Upper lobe of left lung (tissue), 6 donors: ENCODE measurements around the gene ATP6V0C. TPM values are rescaled to one million over a fixed set of nuclear protein-coding genes. Genes with fewer than 3 reads are reported as not detected.
"Not testable (repeated sequence)": the region's sequence is repeated elsewhere in the genome, so short reads cannot be mapped to it uniquely, and the experiment has no call there.

Experiments
- ATAC-seq, 2 donors: fragments of 200-7000 bp; cut with Tn5 transposase; one replicate each; pipeline ENCODE4 v1.9.1; 2022; ENCODE audit warnings: mild to moderate bottlenecking in 2 of 2, moderate library complexity in 2 of 2; ENCODE audit not compliant: low FRiP score in 2 of 2
- DNase-seq, 2 donors: peaks; one replicate each; pipeline ENCODE4 v3.0.0-alpha.2; 2019 to 2020
- H3K27ac ChIP-seq, 4 donors: fragments of 200-600 bp; sonication (generic); one replicate each; pipeline ENCODE4 v1.5.1; 2016 to 2019
- H3K27me3 ChIP-seq, 4 donors: fragments of 200-600 bp; sonication (generic); one replicate each; pipeline ENCODE4 v1.5.1; 2017 to 2019
- H3K36me3 ChIP-seq, 4 donors: fragments of 200-600 bp; sonication (generic); one replicate each; pipeline ENCODE4 v1.5.1; 2016 to 2019
- H3K4me1 ChIP-seq, 4 donors: fragments of 200-600 bp; sonication (generic); one replicate each; pipeline ENCODE4 v1.5.1; 2018 to 2019
- H3K4me3 ChIP-seq, 4 donors: fragments of 200-600 bp; sonication (generic); one replicate each; pipeline ENCODE4 v1.5.1; 2017 to 2019; ENCODE audit warnings: mild to moderate bottlenecking in 2 of 4, moderate library complexity in 1 of 4
- H3K9me3 ChIP-seq, 4 donors: fragments of 200-600 bp; sonication (generic); one replicate each; pipeline ENCODE4 v1.5.1; 2018 to 2019
- WGBS, 2 donors: methylation state at CpG; one replicate each; pipeline ENCODE4 v1.1.5; 2017 to 2018; 5-methylcytosine and 5-hydroxymethylcytosine counted together
- total RNA-seq, 6 donors: library from RNA; depleted of rRNA in 4 of 6; stranded (reverse); fragments of >200 nt in 4 of 6; gene quantifications; one replicate each; pipeline versions ENCODE4 v1.1.0 to v1.2.1, GENCODE V29; 2016 to 2021
- TF ChIP-seq, protein P1 (sequence below), 6 experiments: fragments of 450-650 bp in 4 of 6; fragments of 200-600 bp in 2 of 6; sonication (generic) in 2 of 6; IDR thresholded peaks; one replicate each; pipeline ENCODE4 v1.5.1; 2016 to 2019; ENCODE audit warnings: antibody characterized with exemption in 6 of 6
- donor health status: DM: no; HTN: no; CAD: no; lungs with moderate emphysema.
- donor health status: DM: no; HTN: yes; CAD: no; lungs with severe emphysema.

Gene ATP6V0C
- total RNA-seq, 6 donors from 2014 or later = 84.9 to 332 (median 164) TPM

DNA sequence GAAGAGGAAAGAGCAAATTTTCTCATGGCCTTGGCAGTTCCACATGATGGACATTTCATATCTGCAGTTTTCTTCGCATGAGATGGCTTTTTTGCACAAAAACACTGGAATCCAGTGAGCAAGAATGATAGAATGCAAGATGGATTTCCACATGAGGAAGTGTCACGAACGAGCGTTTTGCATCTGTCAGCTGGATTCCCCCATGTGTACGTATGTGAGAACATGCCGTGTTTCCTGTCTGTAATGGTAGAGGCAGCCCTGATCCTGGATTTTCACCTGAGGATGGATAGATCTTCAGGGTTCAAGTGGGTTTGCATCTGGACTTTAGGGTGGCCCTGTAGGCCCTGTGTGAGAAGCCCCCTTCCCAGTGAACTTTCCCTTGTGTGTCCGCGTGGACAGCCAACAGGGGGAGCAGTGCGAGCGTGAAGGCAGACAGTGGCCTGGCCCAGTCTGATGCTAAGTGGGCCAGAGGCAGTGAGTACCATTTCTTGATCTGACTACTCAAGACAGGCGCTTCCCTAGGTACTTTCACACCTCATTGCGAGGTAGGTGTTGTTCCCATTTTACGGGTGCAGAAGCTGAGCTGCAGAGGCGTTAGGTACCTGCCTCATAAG is 26.2 kb downstream of the ATP6V0C start:
- not testable (repeated sequence) for H3K9me3 ChIP-seq, ATAC-seq, H3K36me3 ChIP-seq, H3K4me3 ChIP-seq, H3K27me3 ChIP-seq
- 52 to 59% methylated on average over 6 to 12 of the region's 14 CpGs for WGBS, 2 donors
- TF ChIP-seq, protein P1, sequence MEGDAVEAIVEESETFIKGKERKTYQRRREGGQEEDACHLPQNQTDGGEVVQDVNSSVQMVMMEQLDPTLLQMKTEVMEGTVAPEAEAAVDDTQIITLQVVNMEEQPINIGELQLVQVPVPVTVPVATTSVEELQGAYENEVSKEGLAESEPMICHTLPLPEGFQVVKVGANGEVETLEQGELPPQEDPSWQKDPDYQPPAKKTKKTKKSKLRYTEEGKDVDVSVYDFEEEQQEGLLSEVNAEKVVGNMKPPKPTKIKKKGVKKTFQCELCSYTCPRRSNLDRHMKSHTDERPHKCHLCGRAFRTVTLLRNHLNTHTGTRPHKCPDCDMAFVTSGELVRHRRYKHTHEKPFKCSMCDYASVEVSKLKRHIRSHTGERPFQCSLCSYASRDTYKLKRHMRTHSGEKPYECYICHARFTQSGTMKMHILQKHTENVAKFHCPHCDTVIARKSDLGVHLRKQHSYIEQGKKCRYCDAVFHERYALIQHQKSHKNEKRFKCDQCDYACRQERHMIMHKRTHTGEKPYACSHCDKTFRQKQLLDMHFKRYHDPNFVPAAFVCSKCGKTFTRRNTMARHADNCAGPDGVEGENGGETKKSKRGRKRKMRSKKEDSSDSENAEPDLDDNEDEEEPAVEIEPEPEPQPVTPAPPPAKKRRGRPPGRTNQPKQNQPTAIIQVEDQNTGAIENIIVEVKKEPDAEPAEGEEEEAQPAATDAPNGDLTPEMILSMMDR (IDR thresholded peaks at IDR 0.05) = peak in 3 of 6 experiments; percentile 15 to 24 (median 16)
- Histone ChIP-seq H3K4me1 (peaks cover 36 to 46% (median 38%) of the 10 kb centered on the region in 4 donors), H3K27ac (peak overlapping the region in 1 of 4 donors; percentile 25)
- peak in 1 of 2 donors; percentile 30 for DNase-seq

DNA sequence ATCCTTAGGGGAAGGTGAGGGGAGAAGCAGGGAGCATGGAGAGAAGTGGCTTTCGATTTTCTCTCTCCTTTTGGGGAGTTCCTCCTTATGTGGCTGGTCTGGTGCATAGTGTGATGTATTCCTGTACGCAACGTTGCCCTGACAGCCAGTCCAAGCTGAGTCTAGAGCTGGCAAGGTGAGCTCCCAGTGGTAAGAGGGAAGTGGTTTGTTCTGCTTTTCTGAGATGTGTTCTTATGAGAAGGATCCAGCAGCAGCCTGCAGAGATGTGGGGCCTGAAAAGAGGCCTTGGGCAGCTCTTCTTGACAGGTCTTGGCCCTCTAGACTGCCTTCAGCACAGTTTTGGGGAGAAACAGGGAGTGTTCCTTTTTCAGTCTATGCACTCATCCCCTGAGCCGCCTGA is 27.2 kb downstream of the ATP6V0C start:
- ATAC-seq, H3K4me3 ChIP-seq, DNase-seq, H3K27me3 ChIP-seq, H3K9me3 ChIP-seq, H3K36me3 ChIP-seq: not testable (repeated sequence)
- Histone ChIP-seq H3K4me1 (peaks cover 36 to 49% (median 39%) of the 10 kb centered on the region in 4 donors), H3K27ac (peak overlapping the region in 1 of 4 donors; percentile 25)
- 64 to 83% methylated on average over 2 to 4 of the region's 4 CpGs for whole genome bisulfite sequencing, 2 donors

DNA sequence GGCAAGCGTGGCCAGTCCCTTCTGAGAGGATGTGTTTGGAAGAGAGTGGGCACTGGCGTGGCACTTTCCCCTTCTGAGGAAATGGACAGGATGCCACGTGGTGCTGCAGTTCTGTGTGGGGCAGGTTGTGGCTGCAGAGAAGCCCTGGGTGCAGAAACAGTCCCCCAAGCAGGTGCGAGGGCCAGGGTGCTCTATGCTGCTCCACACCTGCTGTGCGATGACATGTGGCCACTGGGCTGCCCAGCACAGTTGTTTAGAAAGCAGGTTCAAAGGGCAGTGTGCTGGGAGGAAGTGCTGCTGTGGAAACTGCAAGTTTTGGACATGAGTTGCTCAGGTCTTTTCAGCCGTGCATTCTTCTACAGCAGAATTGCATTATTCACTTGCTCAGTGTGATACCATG is 27.7 kb downstream of the ATP6V0C start:
- WGBS, 2 donors = 48 to 65% methylated on average over 5 to 6 of the region's 6 CpGs
- ATAC-seq, H3K9me3 ChIP-seq, H3K27me3 ChIP-seq, H3K27ac ChIP-seq, H3K4me3 ChIP-seq, DNase-seq, H3K36me3 ChIP-seq: not testable (repeated sequence)
- H3K4me1 ChIP-seq = peaks cover 35 to 50% (median 38%) of the 10 kb centered on the region in 4 donors

DNA sequence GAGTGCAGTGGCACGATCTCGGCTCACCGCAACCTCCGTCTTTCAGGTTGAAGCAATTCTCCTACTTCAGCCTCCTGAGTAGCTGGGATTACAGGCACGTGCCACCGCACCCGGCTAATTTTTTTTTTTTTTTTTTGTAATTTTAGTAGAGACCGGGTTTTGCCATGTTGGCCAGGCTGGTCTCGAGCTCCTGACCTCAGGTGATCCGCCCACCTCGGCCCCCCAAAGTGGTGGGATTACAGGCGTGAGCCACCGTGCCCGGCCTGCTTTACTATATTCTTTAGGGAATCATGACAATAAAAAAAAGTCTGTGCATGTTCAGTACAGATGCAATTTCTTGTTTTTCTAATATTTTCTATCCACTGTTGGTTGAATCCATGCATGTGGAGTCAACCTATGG is 30.0 kb downstream of the ATP6V0C start:
- H3K27ac ChIP-seq, H3K4me3 ChIP-seq, H3K9me3 ChIP-seq, H3K36me3 ChIP-seq, H3K27me3 ChIP-seq, ATAC-seq: not testable (repeated sequence)
- H3K4me1 ChIP-seq = peaks cover 26 to 39% (median 29%) of the 10 kb centered on the region in 4 donors
- peak in 1 of 2 donors; percentile 25 for DNase-seq
- WGBS, 2 donors = 94 to 96% methylated on average over 14 of the region's 14 CpGs

DNA sequence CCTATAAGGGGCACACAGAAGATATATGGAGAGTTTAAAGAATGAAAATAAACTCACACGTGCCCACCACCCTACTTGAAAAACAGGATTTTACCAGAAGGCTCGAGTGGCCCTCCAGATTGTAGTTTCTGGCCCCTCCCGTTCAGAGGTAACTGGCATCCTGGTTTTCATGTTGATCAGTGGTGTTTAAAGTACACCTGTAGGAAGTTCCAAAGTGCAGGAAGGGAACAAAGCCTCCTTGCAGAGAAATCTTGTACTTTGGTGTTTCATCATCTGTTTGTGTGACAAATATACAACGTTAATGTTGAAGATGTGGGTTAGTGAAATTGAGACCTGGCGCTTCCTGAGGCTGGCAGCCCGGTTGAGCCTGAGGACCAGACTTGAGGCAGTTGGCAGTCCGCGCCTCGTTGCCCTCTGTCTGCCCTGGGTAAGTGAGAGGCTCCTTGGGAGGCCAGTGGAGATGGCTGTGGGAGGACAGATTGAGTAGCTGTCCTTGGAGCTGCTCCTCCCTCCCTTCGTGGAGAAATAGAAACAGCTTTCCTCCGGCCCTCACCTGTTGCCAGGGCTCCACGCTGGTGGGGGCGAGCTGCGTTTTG is 36.6 kb downstream of the ATP6V0C start:
- H3K4me1 ChIP-seq = peaks cover 5 to 16% (median 7%) of the 10 kb centered on the region in 4 donors
- not testable (repeated sequence) for H3K27me3 ChIP-seq, H3K27ac ChIP-seq, H3K4me3 ChIP-seq, H3K9me3 ChIP-seq, DNase-seq, H3K36me3 ChIP-seq
- 40% methylated on average over 1 of the region's 14 CpGs; no CpG with 5 or more reads in 1 of the 2 donors for WGBS, 2 donors
- ATAC-seq = peak in 1 of 2 donors; percentile 67

DNA sequence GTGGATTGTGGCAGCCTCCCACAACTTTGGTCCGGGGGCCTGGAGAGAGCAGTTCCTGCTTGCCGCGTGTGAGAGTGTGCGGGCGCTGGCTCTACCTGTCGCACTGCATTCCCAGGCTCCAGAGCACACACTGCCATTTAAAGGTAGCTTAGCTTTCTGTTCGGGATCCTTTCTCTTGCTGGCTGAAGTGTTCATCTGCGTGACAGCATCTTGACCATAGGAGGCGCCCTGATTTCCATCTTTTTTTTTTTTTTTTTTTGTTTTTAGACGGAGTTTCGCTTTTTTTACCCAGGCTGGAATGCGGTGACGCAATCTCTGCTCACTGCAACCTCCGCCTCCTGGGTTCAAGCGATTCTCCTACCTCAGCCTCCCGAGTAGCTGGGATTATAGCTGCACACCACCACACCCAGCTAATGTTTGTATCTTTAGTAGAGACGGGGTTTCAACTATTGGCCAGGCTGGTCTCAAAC is 37.7 kb downstream of the ATP6V0C start:
- H3K4me3 ChIP-seq = peak overlapping the region in 1 of 4 donors; percentile 12
- not testable (repeated sequence) for H3K9me3 ChIP-seq, H3K27me3 ChIP-seq, H3K4me1 ChIP-seq, H3K36me3 ChIP-seq
- peak overlapping the region in 2 of 4 donors; percentile 6 to 52 for H3K27ac ChIP-seq
- WGBS, 2 donors = 38 to 69% methylated on average over 14 to 16 of the region's 17 CpGs
- DNase-seq (peak in 1 of 2 donors; percentile 28), ATAC-seq (peak; percentile 32 to 39)

DNA sequence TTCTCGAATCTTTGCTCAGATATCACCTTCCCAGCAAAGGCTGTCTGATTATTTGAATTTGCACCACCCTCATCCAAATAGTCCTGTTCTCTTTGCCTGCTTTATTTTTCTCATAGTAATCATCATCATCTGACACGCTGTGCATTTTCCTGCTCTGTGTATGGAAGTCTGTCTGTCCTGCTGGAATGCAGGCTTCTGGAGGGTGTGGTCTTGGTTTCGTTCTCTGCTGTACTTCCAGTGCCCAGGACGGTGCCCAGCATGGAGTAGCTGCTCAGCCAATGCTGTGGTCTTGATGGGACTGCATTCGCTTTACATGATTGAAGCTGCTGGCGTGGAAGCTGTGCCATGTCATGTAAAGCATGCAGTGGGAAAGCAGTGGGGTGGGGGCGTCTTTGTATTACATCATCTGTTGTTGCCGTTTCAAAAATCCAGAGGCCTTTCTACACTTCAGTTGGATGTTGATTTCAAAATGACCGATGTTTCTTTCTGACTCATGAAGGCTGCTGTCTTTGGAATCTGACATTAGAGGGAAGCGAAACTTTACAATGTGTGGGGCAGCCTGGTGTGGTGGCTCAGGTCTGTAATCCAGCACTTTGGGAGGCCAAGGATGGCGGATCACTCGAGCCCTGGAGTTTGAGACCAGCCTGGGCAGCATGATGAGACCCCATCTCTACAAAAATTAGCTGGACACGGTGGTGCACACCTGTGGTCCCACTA is 41.1 kb downstream of the ATP6V0C start:
- peak in 1 of 2 donors; percentile 66 for ATAC-seq
- WGBS, 2 donors = no CpG with 5 or more reads among the region's 13 CpGs
- DNase-seq, H3K4me1 ChIP-seq, H3K27me3 ChIP-seq, H3K36me3 ChIP-seq, H3K4me3 ChIP-seq, H3K9me3 ChIP-seq, H3K27ac ChIP-seq: not testable (repeated sequence)

DNA sequence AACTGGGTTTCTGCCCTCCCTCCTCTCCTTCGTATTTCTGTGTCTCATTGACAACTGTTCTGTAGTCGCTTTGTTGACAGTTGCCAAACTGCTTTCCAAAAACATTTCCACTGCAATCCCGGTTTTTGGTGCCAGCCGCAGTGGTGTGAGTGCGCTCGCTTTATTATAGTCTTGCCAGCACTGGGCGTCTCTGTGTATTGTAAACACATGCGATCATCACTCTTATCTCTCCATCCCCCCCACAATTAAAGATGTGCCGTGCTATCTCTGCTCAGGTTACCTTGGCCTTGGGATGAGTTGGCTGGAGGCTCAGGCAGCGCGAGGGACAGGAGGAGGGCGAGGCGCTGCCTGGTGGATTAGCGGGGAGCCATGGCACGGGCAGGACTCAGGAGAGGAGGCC is 43.4 kb downstream of the ATP6V0C start:
- not testable (repeated sequence) for H3K4me1 ChIP-seq, H3K4me3 ChIP-seq, DNase-seq, ATAC-seq, H3K36me3 ChIP-seq, H3K27ac ChIP-seq, H3K27me3 ChIP-seq, H3K9me3 ChIP-seq
- no CpG with 5 or more reads among the region's 15 CpGs for WGBS, 2 donors

DNA sequence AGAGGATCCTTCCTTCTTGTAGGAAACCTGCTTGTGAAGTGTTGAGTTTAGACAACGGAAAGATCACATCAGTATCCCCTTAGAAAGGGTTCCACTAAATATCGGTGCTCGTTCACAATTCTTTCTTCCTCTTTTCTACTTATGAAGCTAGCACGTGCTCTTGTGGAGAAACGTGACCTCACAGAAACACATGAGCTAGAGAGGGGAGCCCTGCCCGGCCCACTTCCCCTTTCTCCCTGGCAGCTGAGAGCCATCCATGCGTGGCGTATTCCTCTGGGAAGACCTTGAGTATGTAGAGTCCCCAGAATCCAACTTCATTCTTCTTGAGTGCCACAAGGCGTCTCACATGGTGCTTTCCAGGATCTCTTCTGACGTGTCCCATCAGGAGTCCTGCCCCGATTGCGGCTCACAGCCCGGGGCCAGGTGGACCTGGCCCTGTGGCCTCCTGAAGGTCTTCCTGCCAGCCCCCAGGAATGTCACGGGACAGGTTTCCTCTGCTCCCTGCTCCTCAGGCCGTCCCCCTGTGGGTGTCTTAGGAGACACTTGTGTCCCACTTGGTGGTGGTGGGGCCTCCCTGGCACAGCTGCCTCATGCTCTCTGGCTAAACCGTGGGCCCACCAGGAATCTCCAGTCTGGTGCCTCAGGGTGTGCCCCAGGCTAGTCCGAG is 46.5 kb downstream of the ATP6V0C start:
- H3K27me3 ChIP-seq, H3K9me3 ChIP-seq, H3K36me3 ChIP-seq, H3K4me1 ChIP-seq, DNase-seq, H3K27ac ChIP-seq, H3K4me3 ChIP-seq: not testable (repeated sequence)
- ATAC-seq = peak; percentile 66 to 84
- 58 to 67% methylated on average over 8 to 10 of the region's 17 CpGs for WGBS, 2 donors
